ENCODE data around the gene GOLPH3L. TPM values are rescaled to one million over a fixed set of nuclear protein-coding genes. Genes with fewer than 3 reads are reported as not detected.

GOLPH3L gene
- total RNA-seq, result 13.2 and 13.5 TPM in 2 replicates

GRCh38 chr1:150696995-150697927 lies at the start of gene GOLPH3L:
Gene GOLPH3L, minus strand, starts transcription at chr1:150697154. Its CDS starts 2,316 bp downstream, at chr1:150694838.

GRCh38 chr1:150720703-150721102 lies 23.7 kb upstream of the GOLPH3L start, which contains the start of gene HORMAD1:
Gene HORMAD1, minus strand, starts transcription at chr1:150720895. Its CDS starts 1,390 bp downstream, at chr1:150719505.

DNA sequence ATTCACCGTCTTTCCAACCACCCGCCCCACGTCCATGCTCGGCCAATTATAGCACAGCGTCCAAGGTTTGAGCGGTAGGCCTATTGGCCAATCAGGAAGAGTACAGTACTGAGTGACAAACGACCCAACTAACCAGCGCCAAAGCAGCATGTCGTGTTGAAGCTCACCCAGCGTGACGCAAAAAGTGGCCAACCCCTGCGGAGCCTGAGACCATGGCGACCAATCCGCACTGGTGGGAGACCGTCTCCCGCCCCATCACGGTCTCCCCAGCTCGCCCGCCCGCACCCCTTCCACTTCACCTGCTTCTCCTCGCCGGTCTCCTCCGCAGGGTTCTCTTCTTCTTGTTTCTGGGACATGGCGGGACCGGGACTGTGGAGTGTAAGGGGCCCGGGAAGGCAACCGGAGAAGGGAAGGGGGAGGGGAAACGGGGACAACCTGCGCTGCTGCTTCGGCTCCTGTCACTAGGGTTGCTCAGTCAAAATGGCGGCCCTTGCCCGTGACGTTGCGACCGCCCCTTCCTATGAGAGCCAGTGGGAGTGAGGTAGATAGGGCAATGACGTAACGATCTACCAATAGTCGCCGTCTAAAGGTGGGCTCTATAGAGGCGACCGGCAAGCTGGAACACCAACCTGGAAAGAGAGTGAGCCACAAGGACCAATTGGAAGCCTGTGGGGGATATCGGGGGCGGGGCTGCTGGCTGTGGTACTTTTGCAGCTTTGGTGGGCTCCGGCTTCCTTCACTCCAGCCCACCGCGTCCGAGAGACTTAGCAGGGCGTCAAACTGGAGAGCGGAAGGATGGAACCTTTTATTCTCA lies 67.6 kb downstream of the GOLPH3L start, which contains the start of gene ENSA:
Gene ENSA (minus strand): TSS at position 498 of the 814 bp plus-strand sequence. CDS start 142 bp downstream, at position 356.

Other genes starting within 250 kb of the GOLPH3L start
- 20.5 and 20.7 TPM in 2 replicates for gene TARS2, start 209.7 kb downstream of the GOLPH3L start, total RNA-seq
- gene ECM1, start 189.0 kb downstream of the GOLPH3L start, total RNA-seq, result 9.1 and 20.5 TPM in 2 replicates
- gene FALEC, start 181.4 kb downstream of the GOLPH3L start, total RNA-seq, result 0.49 TPM in 1 of 2 replicates, not detected in the other
- gene ADAMTSL4, start 147.7 kb downstream of the GOLPH3L start, total RNA-seq, result 0.98 and 5.8 TPM in 2 replicates
- gene MCL1, start 117.5 kb downstream of the GOLPH3L start, total RNA-seq, result 111 and 146 TPM in 2 replicates
- 83.4 and 138 TPM in 2 replicates for gene ENSA, start 67.5 kb downstream of the GOLPH3L start, total RNA-seq
- not detected in 2 replicates for gene HORMAD1, start 23.7 kb upstream of the GOLPH3L start, total RNA-seq
- gene CTSS, start 68.6 kb upstream of the GOLPH3L start, total RNA-seq, result under 0.01 and 0.33 TPM in 2 replicates
- gene CTSK, start 111.1 kb upstream of the GOLPH3L start, total RNA-seq, result 2.0 and 8.2 TPM in 2 replicates
- gene ARNT, start 179.4 kb upstream of the GOLPH3L start, total RNA-seq, result 15.0 and 27.9 TPM in 2 replicates
- gene CTXND2, start 190.0 kb upstream of the GOLPH3L start, total RNA-seq, result not detected in 2 replicates
- gene SETDB1, start 229.2 kb upstream of the GOLPH3L start, total RNA-seq, result 20.9 and 30.4 TPM in 2 replicates